SU-DHL-6 (cell line): Measurements from ENCODE around the gene CAP2.

Source experiments
- CTCF ChIP-seq: fragments of 200-600 bp; sonication (generic); IDR thresholded peaks from one replicate; pipeline ENCODE4 v1.5.1; 2017; ENCODE audit warnings: antibody characterized with exemption, mild to moderate bottlenecking, low read length, moderate library complexity; ENCODE audit not compliant: insufficient read depth, poor library complexity, severe bottlenecking
- EZH2phosphoT487 ChIP-seq: fragments of 200-600 bp; sonication (generic), shearing (Covaris generic); conservative IDR thresholded peaks from 2 replicates; pipeline ENCODE4 v1.6.1; 2018; ENCODE audit warnings: mild to moderate bottlenecking, antibody characterized with exemption, low read length, moderate library complexity, mixed read lengths

GRCh38 chr6:17505767-17506280, 112.4 kb downstream of the CAP2 start:
- TF ChIP-seq CTCF: no peak
- no peak for TF ChIP-seq EZH2phosphoT487
